ENCODE data around the gene BCL7C.
A peak's percentile ranks its signal among the peaks of the same experiment; 100 is the strongest.
"Not testable (repeated sequence)": the region's sequence is repeated elsewhere in the genome, so short reads cannot be mapped to it uniquely, and the experiment has no call there.

The BCL7C gene

GRCh38 chr16:30860729-30861128 is 33.1 kb downstream of the BCL7C start:
- DNase-seq (ENCODE audit: low read depth), result not testable (repeated sequence)

- DNase-seq (ENCODE audit: low read depth), result no peak
These were observed 35.0 kb downstream of the BCL7C start for GRCh38 chr16:30858829-30859423.

GRCh38 chr16:30858111-30858495 is 35.8 kb downstream of the BCL7C start:
- no peak for DNase-seq (ENCODE audit: low read depth)

- no peak for DNase-seq (ENCODE audit: low read depth)
These were observed 40.1 kb downstream of the BCL7C start for GRCh38 chr16:30853758-30854157.

GRCh38 chr16:30850246-30850645 is 43.6 kb downstream of the BCL7C start:
- no peak for DNase-seq (ENCODE audit: low read depth)

- no peak for DNase-seq (ENCODE audit: low read depth)
These were observed 47.1 kb downstream of the BCL7C start for GRCh38 chr16:30846649-30847402.

GRCh38 chr16:30844671-30845449 is 49.0 kb downstream of the BCL7C start:
- peak; percentile 62 for DNase-seq (ENCODE audit: low read depth)

GRCh38 chr16:30844346-30844670 is 49.6 kb downstream of the BCL7C start:
- no peak for DNase-seq (ENCODE audit: low read depth)

- DNase-seq (ENCODE audit: low read depth), result no peak
These were observed 50.4 kb downstream of the BCL7C start for GRCh38 chr16:30843501-30843900.

GRCh38 chr16:30842971-30843370 is 50.9 kb downstream of the BCL7C start:
- DNase-seq (ENCODE audit: low read depth), result no peak

GRCh38 chr16:30841332-30841731 is 52.5 kb downstream of the BCL7C start:
- DNase-seq (ENCODE audit: low read depth), result no peak

GRCh38 chr16:30840611-30841010 is 53.3 kb downstream of the BCL7C start:
- DNase-seq (ENCODE audit: low read depth), result no peak

GRCh38 chr16:30839523-30840227 is 54.2 kb downstream of the BCL7C start:
- DNase-seq (ENCODE audit: low read depth), result no peak

GRCh38 chr16:30838876-30839471 is 54.9 kb downstream of the BCL7C start:
- DNase-seq (ENCODE audit: low read depth), result no peak

- DNase-seq (ENCODE audit: low read depth), result no peak
These were observed 56.0 kb downstream of the BCL7C start for GRCh38 chr16:30837904-30838303.
